LNCaP clone FGC (cell line): ENCODE measurements around the gene C2.

Source experiments
- DNase-seq: peaks from one replicate; pipeline ENCODE4 v3.0.0-alpha.2; 2011; ENCODE audit warnings: low read depth
- H3K4me3 ChIP-seq: 2 replicates; pipeline ENCODE4 v1.5.1; 2011; ENCODE audit warnings: mild to moderate bottlenecking, low read depth, low read length, control low read depth
- CTCF ChIP-seq: IDR thresholded peaks from 2 replicates; pipeline ENCODE4 v1.5.1; 2012; ENCODE audit warnings: mild to moderate bottlenecking; ENCODE audit not compliant: control insufficient read depth, insufficient read depth; ENCODE audit errors: extremely low read depth

C2 gene

GRCh38 chr6:31899215-31899614 is 28.3 kb upstream of the C2 start:
- DNase-seq = no peak
- no peak overlapping the region for H3K4me3 ChIP-seq
- no peak for TF ChIP-seq CTCF

- DNase-seq = no peak
- TF ChIP-seq CTCF = no peak
- H3K4me3 ChIP-seq = no peak overlapping the region
Observed at GRCh38 chr6:31899882-31900722, 27.4 kb upstream of the C2 start.

- peak overlapping the region; percentile 63 for H3K4me3 ChIP-seq
- DNase-seq = no peak
- no peak for TF ChIP-seq CTCF
Observed at GRCh38 chr6:31900917-31901414, 26.6 kb upstream of the C2 start.

GRCh38 chr6:31901415-31901952 is 26.0 kb upstream of the C2 start:
- DNase-seq = no peak

GRCh38 chr6:31901953-31902643 is 25.4 kb upstream of the C2 start, which contains the start of gene ZBTB12:
Gene ZBTB12, minus strand, starts transcription at chr6:31902086. Its CDS starts 781 bp downstream, at chr6:31901305.
- DNase-seq = peak; percentile 79
- no peak for TF ChIP-seq CTCF
- peak within 1 kb of the TSS; percentile 63 for H3K4me3 ChIP-seq

More at GRCh38 chr6:31901415-31901952, 26.0 kb upstream of the C2 start:
- no peak for TF ChIP-seq CTCF
- H3K4me3 ChIP-seq = peak overlapping the region; percentile 63

GRCh38 chr6:31903957-31904356 is 23.6 kb upstream of the C2 start:
- DNase-seq = no peak
- TF ChIP-seq CTCF = no peak
- no peak overlapping the region for H3K4me3 ChIP-seq
